ENCODE data around the gene PCDHB11.
"Not testable (repeated sequence)": the region's sequence is repeated elsewhere in the genome, so short reads cannot be mapped to it uniquely, and the experiment has no call there.

The PCDHB11 gene

GRCh38 chr5:141199359-141200235 is at the start of gene PCDHB11:
PCDHB11 (plus strand) TSS chr5:141199627; CDS start chr5:141199775, 148 bp downstream.
- DNase-seq (ENCODE audit: low read depth in 2 of 2): no peak

GRCh38 chr5:141149812-141150211 is 49.6 kb upstream of the PCDHB11 start, which contains the start of gene PCDHB6:
PCDHB6 (plus strand) TSS chr5:141150057; CDS start chr5:141150258, 201 bp downstream.
- no peak for DNase-seq (ENCODE audit: low read depth in 2 of 2)

- no peak for DNase-seq (ENCODE audit: low read depth in 2 of 2)
These were observed 49.0 kb upstream of the PCDHB11 start for GRCh38 chr5:141150224-141150992.

GRCh38 chr5:141150993-141151325 is 48.5 kb upstream of the PCDHB11 start:
- DNase-seq (ENCODE audit: low read depth in 2 of 2): no peak

- not testable (repeated sequence) for DNase-seq (ENCODE audit: low read depth in 2 of 2)
These were observed 47.8 kb upstream of the PCDHB11 start for GRCh38 chr5:141151632-141152031.

GRCh38 chr5:141152096-141152495 is 47.3 kb upstream of the PCDHB11 start:
- not testable (repeated sequence) for DNase-seq (ENCODE audit: low read depth in 2 of 2)

GRCh38 chr5:141155540-141156374 is 43.7 kb upstream of the PCDHB11 start:
- no peak for DNase-seq (ENCODE audit: low read depth in 2 of 2)

GRCh38 chr5:141157356-141157755 is 42.1 kb upstream of the PCDHB11 start:
- not testable (repeated sequence) for DNase-seq (ENCODE audit: low read depth in 2 of 2)

- DNase-seq (ENCODE audit: low read depth in 2 of 2): not testable (repeated sequence)
These were observed 41.5 kb upstream of the PCDHB11 start for GRCh38 chr5:141157901-141158300.

- DNase-seq (ENCODE audit: low read depth in 2 of 2): no peak
These were observed 26.8 kb upstream of the PCDHB11 start, which contains the start of gene PCDHB7 for GRCh38 chr5:141172381-141173204. PCDHB7 (plus strand) TSS chr5:141172644; CDS start chr5:141172836, 192 bp downstream.

- DNase-seq (ENCODE audit: low read depth in 2 of 2): not testable (repeated sequence)
These were observed 24.9 kb upstream of the PCDHB11 start for GRCh38 chr5:141174291-141175104.

GRCh38 chr5:141175933-141176332 is 23.5 kb upstream of the PCDHB11 start:
- no peak for DNase-seq (ENCODE audit: low read depth in 2 of 2)

GRCh38 chr5:141177577-141178191 is 21.7 kb upstream of the PCDHB11 start, which contains the start of gene PCDHB8:
PCDHB8 (plus strand) TSS chr5:141177790; CDS start chr5:141178035, 245 bp downstream.
- not testable (repeated sequence) for DNase-seq (ENCODE audit: low read depth in 2 of 2)

- DNase-seq (ENCODE audit: low read depth in 2 of 2): not testable (repeated sequence)
These were observed 20.1 kb upstream of the PCDHB11 start for GRCh38 chr5:141179371-141179770.

- not testable (repeated sequence) for DNase-seq (ENCODE audit: low read depth in 2 of 2)
These were observed 19.6 kb upstream of the PCDHB11 start for GRCh38 chr5:141179876-141180275.

GRCh38 chr5:141180313-141180712 is 19.1 kb upstream of the PCDHB11 start:
- DNase-seq (ENCODE audit: low read depth in 2 of 2): no peak

- DNase-seq (ENCODE audit: low read depth in 2 of 2): no peak
These were observed 17.2 kb upstream of the PCDHB11 start, which contains the start of gene PCDHB16 for GRCh38 chr5:141182248-141182647. PCDHB16 (plus strand) TSS chr5:141182387; CDS start chr5:141182560, 173 bp downstream.

- DNase-seq (ENCODE audit: low read depth in 2 of 2): not testable (repeated sequence)
These were observed 15.1 kb upstream of the PCDHB11 start for GRCh38 chr5:141184117-141184855.
